ENCODE data around the gene KLHL3. TPM values are rescaled to one million over a fixed set of nuclear protein-coding genes. Genes with fewer than 3 reads are reported as not detected.
A peak's percentile ranks its signal among the peaks of the same experiment; 100 is the strongest.

Gene KLHL3
- total RNA-seq, 1 donor from 2014 or later = 11.8 TPM

GRCh38 chr5:137739737-137740136, 3.8 kb upstream of the KLHL3 start:
- Mint-ChIP-seq H3K36me3 (ENCODE audit: low read depth) (peaks cover 2% of the 10 kb centered on the region), H3K4me3 (no peak overlapping the region), H3K27me3 (ENCODE audit: low read depth) (no peaks in the 10 kb centered on the region), H3K4me1 (no peaks in the 10 kb centered on the region), H3K9me3 (peaks cover 2% of the 10 kb centered on the region), H3K27ac (ENCODE audit: unreplicated experiment) (no peak overlapping the region)
- no peak for DNase-seq (ENCODE audit: low read depth, low spot score)
- no peak for TF ChIP-seq CTCF (conservative IDR thresholded peaks at IDR 0.05)

GRCh38 chr5:137738947-137739346, 3.1 kb upstream of the KLHL3 start:
- Mint-ChIP-seq H3K4me1 (no peaks in the 10 kb centered on the region), H3K4me3 (no peak overlapping the region), H3K9me3 (peaks cover 2% of the 10 kb centered on the region), H3K27ac (ENCODE audit: unreplicated experiment) (no peak overlapping the region), H3K27me3 (ENCODE audit: low read depth) (no peaks in the 10 kb centered on the region), H3K36me3 (ENCODE audit: low read depth) (peaks cover 2% of the 10 kb centered on the region)
- TF ChIP-seq CTCF (conservative IDR thresholded peaks at IDR 0.05) = no peak
- no peak for DNase-seq (ENCODE audit: low read depth, low spot score)

- H3K4me3 Mint-ChIP-seq = peak overlapping the region; percentile 40
- H3K36me3 Mint-ChIP-seq (ENCODE audit: low read depth) = peaks cover 2% of the 10 kb centered on the region
- no peak for DNase-seq (ENCODE audit: low read depth, low spot score)
- H3K27ac Mint-ChIP-seq (ENCODE audit: unreplicated experiment) = no peak overlapping the region
- H3K4me1 Mint-ChIP-seq = no peaks in the 10 kb centered on the region
- no peaks in the 10 kb centered on the region for H3K27me3 Mint-ChIP-seq (ENCODE audit: low read depth)
- no peak for TF ChIP-seq CTCF (conservative IDR thresholded peaks at IDR 0.05)
- H3K9me3 Mint-ChIP-seq = peaks cover 2% of the 10 kb centered on the region
Measured at GRCh38 chr5:137737349-137738131, 1.7 kb upstream of the KLHL3 start.

- no peak overlapping the region for H3K27ac Mint-ChIP-seq (ENCODE audit: unreplicated experiment)
- peaks cover 2% of the 10 kb centered on the region for H3K9me3 Mint-ChIP-seq
- peaks cover 2% of the 10 kb centered on the region for H3K36me3 Mint-ChIP-seq (ENCODE audit: low read depth)
- no peaks in the 10 kb centered on the region for H3K4me1 Mint-ChIP-seq
- no peak for DNase-seq (ENCODE audit: low read depth, low spot score)
- no peaks in the 10 kb centered on the region for H3K27me3 Mint-ChIP-seq (ENCODE audit: low read depth)
- no peak overlapping the region for H3K4me3 Mint-ChIP-seq
- TF ChIP-seq CTCF (conservative IDR thresholded peaks at IDR 0.05) = no peak
Measured at GRCh38 chr5:137736496-137736895, 607 bp upstream of the KLHL3 start.

- no peak overlapping the region for H3K27ac Mint-ChIP-seq (ENCODE audit: unreplicated experiment)
- H3K4me3 Mint-ChIP-seq = no peak overlapping the region
- no peak for TF ChIP-seq CTCF (conservative IDR thresholded peaks at IDR 0.05)
- peak; percentile 16 for DNase-seq (ENCODE audit: low read depth, low spot score)
- peaks cover 2% of the 10 kb centered on the region for H3K9me3 Mint-ChIP-seq
- H3K4me1 Mint-ChIP-seq = no peaks in the 10 kb centered on the region
- no peaks in the 10 kb centered on the region for H3K27me3 Mint-ChIP-seq (ENCODE audit: low read depth)
- peaks cover 2% of the 10 kb centered on the region for H3K36me3 Mint-ChIP-seq (ENCODE audit: low read depth)
Measured at GRCh38 chr5:137734962-137735554, 831 bp downstream of the KLHL3 start.

Measured in neural crest cell (in vitro differentiated cells).